ENCODE data around the gene CCIN.
"Not testable (repeated sequence)": the region's sequence is repeated elsewhere in the genome, so short reads cannot be mapped to it uniquely, and the experiment has no call there.

The CCIN gene

DNA sequence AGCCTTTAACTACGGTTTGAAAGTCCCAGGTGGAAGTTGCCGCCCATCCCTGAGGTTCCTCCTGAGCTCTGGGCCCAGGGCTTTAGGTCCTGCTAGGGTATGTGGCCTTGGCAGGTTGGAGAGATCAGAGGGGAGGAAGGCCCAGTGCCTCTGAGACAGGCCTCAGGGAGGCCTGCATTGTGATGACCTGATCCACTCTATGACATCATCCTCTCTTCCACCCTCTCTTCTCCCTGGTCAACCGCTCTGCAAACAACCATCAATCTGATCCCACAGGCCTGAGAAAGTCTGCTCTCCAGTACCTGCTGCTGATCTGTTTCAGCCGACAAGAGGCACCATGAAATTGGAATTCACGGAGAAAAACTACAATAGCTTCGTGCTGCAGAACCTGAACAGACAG, at the start of gene CCIN:
CCIN (plus strand) TSS at position 223 of the 400 bp plus-strand sequence; CDS start at position 338, 115 bp downstream.
- no peak for DNase-seq

DNA sequence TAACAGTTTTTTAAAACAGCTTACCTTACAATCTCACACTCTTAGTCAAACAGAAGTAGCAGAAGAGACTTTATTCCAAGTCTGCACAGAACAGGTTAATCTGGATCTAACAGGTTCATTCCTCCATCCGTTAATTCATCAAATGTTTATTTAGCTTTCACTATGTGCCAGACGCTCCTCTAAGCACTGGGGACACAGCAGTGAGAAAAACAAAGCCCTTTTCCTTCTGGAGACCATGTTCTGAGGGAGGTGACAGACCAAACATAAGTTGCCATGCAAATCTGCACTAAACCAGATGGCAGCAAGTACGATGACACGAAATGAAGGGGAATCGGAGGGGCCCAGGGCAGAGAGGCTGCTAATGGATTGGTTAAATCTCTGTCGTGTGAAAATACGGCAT, 49.7 kb upstream of the CCIN start:
- DNase-seq = no peak

DNA sequence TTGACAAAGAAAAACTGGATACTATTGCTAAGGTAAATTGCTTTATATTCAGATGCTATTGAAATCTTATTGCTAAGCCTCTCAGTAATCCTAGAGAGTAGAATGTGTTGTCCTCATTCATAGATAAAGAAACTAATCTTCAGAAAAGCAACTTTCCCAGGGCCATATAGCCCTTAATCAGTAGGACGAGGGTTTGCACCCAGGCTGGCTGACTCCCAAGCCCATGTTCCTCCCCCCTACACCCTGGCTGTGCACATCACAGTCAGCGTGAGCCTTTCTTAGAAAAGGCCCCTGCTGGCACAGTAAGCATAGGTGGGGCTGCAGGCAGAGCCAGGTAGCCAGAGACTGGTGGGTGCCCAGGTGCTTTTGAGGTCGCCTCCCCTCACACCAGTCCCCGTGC, 48.5 kb upstream of the CCIN start:
- no peak for DNase-seq

DNA sequence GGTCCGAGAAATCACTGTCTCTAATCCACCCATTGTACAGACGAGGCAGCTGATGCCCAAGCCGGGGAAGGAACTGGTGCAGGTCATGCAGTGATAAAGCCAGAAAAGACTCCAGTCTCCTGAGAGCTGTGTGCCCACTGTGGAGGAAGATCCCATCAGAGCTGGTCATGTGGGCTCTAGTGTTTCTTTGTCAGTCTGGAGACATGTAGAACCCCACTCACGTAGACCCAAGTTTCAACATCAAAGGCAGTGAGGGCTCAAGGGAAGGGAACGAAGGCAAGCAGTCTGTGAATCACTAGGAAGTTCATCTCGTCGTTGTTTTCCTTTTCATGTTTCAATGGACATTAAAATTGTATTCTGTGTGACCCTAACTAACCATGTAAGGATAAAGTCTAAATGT, 47.2 kb upstream of the CCIN start:
- no peak for DNase-seq

DNA sequence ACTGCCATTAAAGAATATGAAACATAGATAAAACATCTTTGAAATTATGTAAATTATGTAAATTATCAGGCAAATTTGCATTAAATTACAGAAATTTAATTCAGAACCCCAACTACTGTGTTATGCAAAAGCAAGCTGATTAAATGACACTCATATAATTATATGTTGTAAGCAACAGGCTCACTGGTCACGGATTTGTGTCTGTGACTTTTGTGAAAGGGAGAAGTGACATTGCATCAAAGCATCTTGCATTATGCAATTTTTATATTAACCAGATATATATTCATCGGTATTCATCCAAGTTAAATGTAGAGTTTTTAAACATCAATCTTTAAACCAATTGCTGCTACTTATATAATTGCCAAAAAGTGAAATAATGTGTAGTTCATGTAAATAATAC, 45.7 kb upstream of the CCIN start:
- DNase-seq = no peak

DNA sequence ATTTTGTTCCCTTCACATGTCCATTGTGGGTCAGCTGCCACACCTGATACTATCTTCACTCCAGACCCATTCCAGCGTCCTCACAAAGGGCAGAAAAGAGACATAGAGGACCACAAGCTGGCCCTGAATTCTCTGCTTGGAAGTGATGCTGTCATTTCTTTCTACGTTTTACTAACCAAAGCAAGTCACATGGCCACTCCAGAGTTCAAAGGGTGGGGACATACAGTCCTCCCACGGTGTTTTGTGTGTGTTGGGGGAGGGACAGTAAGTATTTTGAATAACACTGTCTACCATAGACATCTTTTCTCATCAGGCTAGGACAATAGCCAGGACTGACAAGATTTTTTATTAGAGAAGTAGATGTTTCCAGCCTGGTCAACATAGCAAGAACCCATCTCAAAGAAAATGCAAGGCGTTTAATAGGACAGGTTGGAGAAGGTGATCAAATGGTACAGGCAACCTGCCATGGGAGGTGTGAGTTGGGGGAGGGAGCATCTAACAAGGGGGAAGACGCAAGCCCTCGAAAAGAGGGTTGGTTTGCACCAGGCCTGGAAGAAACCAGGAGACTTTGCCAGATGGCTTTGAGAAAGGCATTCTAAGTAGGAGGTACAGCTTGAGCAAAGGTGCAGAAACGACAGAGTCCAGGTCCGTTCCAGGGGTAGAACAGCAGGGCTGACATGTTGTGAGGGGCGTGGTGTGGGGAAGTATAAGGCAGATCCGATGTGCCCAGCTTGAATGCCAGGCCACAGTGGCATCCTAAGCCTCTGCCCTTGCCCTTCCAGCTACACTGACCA, 43.9 kb upstream of the CCIN start:
- DNase-seq = no peak

DNA sequence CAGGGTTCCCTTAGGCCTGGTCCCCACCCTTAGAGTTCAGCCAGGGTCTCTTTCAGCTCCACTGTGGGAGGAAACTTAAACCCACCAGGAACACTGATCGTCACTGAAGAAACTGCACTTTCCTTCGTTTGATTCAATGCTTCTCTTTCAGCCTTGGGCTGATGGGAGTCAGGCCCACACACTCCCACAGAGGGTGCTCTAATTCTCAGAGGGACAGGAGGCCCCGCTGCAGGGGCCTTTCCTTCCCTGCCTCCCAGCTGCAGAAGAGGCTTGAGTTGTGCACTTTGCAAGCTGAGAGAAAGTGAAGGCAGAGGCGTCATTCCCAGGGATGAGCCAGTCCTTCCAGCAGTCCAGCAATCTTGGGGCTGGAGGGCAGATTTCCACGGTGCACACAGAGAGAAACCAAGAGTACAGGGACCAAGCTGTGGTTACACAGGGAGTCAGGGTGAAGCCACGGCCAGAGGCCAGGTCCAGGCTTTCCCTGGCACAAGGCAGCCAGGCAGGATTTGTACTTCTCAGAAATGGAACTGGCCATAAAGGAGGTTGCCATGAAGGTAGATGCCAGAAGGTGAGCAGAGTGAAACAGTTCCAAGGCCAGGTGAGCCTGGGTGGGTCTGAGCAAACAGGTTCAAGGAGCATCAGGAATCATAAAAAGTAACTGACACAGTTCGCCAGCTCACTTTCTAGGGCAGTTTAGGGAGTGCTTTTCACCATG, 43.0 kb upstream of the CCIN start:
- DNase-seq = no peak

DNA sequence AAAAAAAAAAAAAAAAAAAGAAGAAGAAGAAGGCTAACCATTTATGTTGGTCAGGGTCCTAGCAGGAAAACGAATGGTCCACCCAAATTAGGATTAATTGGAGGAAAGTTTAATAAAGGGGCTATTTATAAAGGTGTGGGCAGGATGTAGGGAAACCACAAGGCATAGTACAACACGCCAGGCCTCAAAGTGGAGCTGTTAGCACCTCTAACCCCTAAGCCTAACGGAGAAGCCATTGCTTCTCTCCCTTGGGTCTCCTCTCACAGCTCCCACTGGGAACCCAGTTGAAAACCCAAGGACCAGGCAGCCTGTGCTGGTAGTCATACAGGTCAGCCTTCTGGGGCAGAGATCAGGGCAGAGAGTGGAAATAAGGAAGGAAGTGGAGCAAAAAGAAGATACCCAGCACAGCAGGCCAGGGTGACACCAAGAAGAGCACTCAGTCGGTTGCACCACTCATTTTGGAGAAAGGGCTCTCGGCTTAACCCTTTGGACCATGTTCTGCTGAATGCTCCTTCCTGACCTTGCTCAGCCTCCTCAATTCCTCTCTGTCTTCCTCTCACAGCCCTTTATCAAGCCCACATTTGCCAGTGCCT, 41.4 kb upstream of the CCIN start:
- DNase-seq = no peak

DNA sequence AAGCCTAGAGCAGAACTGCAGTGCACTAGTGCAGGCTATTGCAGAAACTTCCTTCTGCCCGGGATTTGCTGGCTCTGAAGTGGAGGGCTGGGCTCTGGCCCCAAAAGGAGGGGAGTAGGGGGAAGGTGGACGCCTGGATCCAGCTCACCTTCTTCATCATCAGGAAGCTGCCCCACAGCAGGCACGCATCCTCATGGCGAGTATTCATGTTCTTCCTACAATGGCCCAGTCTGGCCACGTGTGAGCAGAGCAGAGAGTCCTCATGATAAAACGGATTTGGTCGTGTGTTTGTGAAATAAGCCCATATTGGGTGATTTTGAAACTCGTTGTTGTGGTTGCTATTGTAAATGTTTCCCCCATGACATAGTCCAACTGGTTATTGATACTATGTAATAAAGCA, 40.8 kb upstream of the CCIN start:
- DNase-seq = no peak

DNA sequence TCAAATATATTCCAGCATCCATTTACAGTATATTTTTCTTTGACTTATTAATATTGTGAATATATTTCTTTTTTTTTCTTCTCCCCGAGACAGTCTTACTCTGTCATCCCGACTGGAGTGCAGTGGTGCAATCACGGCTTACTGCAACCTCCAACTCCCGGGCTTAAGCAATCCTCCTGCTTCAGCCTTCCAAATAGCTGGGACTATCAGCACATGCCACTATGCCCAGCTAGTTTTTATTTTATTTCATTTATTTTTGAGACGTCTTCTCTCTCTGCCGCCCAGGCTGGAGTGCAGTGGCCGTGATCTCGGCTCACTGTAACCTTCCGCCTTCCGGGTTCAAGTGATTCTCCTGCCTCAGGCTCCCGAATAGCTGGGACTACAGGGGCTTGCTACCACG, 40.0 kb upstream of the CCIN start:
- no peak for DNase-seq

DNA sequence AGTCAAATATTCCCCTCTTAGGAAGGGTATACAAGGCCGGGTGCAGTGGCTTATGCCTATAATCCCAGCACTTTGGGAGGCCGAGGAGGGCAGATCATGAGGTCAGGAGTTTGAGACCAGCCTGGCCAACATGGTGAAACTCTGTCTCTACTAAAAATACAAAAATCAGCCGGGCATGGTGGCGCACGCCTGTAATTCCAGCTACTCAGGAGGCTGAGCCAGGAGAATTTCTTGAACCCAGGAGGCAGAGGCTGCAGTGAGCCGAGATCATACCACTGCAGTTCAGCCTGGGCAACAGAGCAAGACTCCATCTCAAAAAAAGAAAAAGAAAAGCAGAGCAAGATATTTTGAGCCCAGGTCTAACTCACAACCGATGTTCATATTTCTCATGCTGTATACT, 37.5 kb upstream of the CCIN start:
- not testable (repeated sequence) for DNase-seq

DNA sequence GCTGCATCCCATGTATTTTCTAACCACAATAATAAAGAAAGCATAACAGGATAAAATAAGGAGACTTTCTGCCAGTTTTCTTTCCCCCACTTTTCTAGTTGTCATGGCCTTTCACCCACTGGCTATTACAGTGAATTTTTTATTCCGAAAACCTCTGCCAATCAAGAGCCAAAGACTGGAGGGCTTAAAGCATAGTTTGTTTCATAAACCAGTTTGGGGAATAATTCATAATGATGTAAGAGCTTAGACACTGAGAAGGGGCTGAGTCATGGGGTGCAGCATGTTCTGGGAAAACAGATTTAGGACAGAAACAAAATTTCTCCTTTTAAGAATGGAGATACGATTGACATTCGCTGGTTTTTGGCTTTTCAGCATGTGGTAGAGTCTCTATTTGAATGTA, 37.1 kb upstream of the CCIN start:
- DNase-seq = peak; percentile 89

DNA sequence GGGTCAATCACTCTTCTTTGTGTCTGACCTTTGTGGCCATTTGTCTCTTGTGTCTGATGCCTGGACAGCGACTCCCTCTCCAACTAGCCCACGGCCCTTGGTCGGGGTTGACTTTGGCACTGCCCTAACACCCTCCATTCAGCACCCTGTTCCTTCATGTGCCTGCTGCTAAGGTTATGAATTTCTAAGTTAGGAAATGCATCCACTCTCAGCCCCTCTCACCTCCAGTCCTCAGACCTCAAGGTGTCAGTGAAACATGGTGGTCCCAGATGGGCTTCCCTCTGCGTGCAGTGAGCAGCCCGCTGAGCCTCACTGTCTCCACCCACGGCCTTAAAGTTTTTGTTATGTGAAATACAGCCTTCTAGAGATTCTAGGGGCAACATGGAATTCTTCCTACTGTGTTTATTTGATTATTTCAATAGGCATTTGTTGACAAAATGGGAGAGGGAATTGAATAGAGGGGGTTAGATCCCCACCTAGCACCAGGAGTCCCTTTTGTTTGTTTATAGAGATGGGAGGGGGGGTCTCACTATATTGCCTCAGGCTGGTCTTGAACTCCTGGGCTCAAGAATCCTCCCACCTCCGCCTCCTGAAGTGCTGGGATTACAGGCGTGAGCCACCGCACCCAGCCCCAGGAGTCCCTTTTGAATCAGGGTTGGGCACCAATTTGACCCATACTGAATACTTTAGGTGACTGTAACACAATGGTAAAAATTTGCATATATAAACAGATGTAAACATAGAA, 34.3 kb upstream of the CCIN start:
- no peak for DNase-seq

DNA sequence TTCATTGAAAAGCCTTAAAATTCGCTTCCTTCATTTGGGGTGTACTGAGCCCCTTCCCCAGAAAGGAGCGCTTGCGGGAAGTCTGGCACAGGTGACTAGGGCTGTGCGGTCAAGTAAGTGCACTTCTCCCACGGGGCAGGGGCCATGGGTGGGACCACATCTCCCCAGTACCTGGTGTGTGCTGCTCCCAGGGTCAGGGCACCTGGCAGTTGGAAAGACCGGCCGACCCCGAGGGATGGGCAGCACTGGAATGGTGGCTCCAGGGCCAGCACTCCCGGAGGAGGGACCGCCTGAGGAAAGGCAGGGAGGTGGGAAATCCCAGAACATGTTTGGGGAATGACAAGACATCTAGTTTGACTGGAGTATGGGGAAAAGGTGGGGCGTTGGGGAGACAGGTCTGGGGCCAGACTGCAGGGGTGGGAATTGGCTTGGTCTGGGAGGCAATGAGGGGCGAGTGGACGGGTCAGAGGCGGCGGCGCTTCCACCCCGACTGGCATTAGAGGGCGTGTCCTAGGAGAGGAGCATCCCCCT, 33.4 kb upstream of the CCIN start:
- DNase-seq = no peak

DNA sequence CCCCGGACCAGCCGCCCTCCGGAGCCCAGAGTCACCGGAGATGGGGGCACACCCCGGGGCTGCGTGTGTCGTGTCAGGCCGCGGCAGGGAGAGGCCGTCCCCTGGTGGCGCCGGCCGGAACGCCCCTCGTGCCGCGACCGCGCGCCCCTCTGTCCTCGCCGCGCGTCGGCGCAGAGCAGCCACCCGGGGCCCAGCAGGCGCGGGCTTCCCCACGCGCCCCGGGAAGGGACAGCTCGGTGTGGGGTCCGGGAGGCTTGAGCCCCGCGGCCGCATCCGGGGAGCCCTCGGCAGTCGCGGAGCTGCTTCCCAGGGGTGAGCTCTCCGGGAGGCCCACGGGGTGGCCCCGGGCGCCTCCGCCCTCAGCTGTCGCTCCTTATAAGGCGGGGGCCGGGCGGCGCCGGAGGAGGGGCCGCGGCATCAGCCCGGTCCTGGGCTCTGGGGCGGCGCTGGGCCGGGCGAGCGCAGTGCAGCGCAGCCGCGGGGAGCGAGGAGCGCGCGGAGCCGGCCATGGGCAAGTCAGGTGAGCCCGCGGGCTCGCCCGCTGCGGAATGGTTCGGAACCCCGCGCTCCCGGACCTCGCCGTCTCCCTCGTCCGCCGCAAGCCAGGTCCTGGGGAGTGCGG, 32.8 kb upstream of the CCIN start, which contains the start of gene GLIPR2:
GLIPR2 (plus strand) TSS at position 462 of the 622 bp plus-strand sequence; CDS start at position 508, 46 bp downstream.
- peak; percentile 80 for DNase-seq

DNA sequence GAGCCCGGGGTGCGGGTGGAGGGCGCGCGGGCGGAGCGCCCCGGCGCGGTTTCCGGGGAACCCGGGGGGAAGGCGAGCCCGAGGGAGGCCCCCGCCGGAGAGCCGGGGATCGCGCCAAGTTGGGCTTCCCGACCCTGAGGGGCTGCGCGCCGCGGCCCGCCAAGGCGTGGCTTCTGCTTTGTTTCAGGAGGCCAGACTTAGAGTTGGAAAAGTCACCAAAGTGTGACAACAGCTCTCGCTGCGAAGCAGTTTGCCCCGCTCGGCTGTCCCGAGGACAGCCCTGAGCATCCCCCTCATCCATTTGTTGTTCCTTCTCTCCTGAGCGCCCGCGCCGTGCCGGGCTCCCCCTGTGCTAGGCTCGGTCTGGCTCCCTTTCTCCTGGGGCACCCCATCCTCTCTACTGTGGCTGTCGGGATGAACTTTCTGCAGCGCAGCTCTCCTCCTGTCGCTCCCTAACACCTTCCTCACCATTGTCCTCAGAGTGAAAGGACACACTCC, 32.2 kb upstream of the CCIN start:
- DNase-seq = no peak

DNA sequence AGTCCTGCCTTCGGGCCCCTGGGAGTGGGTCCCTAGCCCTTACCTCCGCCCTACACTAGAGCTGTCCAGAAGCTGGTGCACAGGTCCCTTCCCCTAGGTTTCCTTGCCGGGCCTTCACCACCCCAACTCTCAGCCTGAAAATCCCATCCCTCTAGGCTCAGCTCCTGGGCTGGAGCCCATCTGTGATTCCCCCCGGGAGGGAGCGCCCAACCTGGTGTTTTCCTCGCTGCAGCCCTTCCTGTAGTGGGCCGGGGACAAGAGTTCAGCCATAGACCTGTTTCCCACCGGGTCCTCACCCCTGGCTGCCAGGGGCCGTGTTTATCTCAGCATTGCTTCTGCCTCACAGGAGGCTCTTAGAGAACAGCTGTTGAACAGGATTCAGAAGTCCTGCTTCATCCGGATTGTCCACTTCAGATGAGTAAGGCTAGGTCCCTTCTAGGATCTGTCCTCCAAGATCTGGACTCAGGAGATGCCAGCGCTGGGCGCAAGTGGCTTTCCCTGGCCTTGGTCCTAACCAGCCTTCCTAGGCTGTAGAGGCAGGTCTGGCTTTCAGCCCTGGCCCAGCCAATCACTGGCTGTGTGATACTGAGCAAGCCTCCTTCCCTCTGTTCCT, 31.7 kb upstream of the CCIN start:
- no peak for DNase-seq

DNA sequence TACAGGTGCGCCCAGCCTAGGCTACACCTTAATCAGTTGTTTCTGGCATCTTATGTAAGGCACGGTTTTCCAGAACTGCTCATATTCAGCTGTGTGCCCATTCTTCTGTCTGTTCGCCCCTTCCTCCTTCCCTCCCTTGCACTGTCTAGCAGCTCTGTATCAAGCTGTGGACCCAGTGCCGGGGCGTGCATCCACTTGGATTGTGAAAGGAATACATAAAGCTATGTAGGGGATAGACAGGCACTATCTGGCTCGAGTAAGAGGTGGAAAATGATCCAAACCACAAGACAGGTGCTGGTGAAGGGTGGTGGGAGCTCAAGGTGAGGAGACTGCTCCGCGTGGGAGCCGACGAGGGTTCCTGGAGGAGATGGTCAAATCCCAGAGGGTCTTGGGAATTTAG, 30.7 kb upstream of the CCIN start:
- no peak for DNase-seq

DNA sequence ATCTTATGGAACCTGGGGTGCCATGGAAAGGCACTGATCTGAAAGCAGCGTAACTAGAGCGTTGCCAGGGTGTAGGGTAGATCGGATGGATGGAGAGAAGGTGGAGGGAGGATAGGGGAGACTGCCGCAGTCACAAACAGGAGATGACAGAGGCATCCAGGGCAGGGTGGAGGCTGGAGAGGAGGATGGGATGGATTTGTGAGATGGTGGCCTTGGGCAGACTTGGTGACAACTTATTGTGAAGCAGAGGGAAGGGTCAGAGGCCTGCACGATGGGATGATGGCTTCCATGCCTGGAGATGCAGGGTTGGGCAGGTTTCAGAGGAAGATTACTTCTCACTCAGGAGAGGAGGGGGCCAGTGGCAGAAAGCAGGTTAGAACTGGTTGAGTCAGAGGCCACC, 30.3 kb upstream of the CCIN start:
- no peak for DNase-seq

DNA sequence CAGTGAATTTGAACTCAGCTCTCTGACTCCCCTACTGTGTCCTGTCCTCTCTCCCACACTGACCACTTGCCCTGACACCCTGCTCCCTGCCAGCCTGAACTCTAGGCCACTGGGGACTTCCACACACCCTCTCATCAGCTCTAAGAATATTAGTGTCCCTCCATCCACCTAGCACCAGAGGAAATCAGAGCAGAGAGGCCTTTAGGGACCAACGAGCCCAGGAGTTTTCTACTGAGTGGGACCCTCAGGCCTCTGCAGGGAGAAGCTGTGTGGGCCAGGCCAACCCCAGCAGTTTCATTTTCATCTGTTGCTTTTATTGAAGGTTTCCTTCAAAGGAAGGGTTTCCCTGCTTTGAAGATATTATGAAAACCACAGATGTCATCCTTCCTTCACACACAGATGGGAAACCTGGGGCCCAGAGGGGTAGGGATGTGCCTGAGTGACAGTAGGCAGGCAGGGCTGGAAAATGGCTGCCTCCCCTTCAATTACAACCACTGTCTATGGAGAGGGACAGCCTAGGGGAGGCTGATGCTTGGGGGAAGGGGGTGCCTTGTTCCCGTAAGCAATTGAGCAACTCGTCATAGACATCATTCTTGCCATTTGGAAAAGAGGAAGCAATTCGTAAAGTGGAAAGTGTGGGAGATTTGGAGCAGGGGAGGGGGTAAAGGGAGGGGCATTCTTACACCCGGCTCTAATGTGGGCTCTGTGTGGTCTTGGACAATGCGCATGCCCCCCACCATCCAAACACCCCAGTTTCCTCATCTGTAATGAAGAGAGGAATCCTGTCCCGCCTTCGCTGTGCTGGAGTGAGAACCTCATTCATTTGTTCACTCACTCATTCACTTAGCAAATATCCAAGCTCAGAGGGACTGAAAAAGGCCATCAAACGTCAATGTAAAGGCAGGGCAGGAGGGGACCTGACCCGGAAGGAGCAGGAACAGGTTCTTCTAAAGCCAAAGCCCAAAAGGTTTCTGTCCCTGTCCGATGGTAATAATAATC, 28.8 kb upstream of the CCIN start:
- DNase-seq = no peak

DNA sequence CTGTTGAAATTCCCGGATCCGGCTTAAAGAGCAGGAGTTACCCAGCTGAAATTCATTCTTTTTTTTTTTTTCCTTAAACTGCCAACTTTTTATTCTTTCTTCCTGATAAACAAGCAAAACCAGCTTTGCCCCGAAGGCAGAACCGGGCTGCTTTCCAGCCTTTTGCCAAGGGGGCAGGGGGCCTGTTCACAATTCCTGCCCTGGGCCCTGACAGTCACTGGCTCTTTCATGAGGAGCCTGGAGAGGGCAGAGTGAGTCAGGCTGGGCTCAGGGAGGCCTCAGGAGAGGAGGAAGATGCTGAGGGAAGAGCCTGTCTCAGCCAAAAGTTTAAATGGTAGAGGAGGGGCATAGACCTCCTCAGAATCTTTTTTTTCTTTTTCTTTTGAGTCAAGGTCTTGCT, 27.9 kb upstream of the CCIN start:
- peak; percentile 47 for DNase-seq

Measured in HCEC 1CT (cell line).